Neuronal stem cell (in vitro differentiated cells): ENCODE data around the gene CNNM1. TPM values are rescaled to one million over a fixed set of nuclear protein-coding genes. Genes with fewer than 3 reads are reported as not detected.

ENCODE experiments used
- DNase-seq: peaks from one replicate; pipeline ENCODE4 v3.0.0-alpha.2; 2013; ENCODE audit warnings: low spot score
- H2AFZ ChIP-seq: one replicate; pipeline ENCODE4 v1.6.1; 2013; ENCODE audit warnings: mild to moderate bottlenecking, low read length, inconsistent platforms
- H2AK5ac ChIP-seq: 2 replicates; pipeline ENCODE4 v1.6.1; 2013; ENCODE audit warnings: low read depth, mild to moderate bottlenecking, inconsistent platforms, low read length, moderate library complexity, mixed read lengths
- H2BK120ac ChIP-seq: 2 replicates; pipeline ENCODE4 v1.6.1; 2013; ENCODE audit warnings: low read depth, mild to moderate bottlenecking, inconsistent platforms, low read length, moderate library complexity, mixed read lengths
- H2BK12ac ChIP-seq: one replicate; pipeline ENCODE4 v1.6.1; 2013; ENCODE audit warnings: low read length, inconsistent platforms
- H2BK15ac ChIP-seq: 2 replicates; pipeline ENCODE4 v1.6.1; 2013; ENCODE audit warnings: mild to moderate bottlenecking, low read length, inconsistent platforms, mixed read lengths
- H2BK5ac ChIP-seq: one replicate; pipeline ENCODE4 v1.6.1; 2013; ENCODE audit warnings: inconsistent platforms, mild to moderate bottlenecking, low read length, moderate library complexity
- H3K14ac ChIP-seq: one replicate; pipeline ENCODE4 v1.6.1; 2013; ENCODE audit warnings: low read length, inconsistent platforms
- H3K18ac ChIP-seq: 2 replicates; pipeline ENCODE4 v1.6.1; 2013; ENCODE audit warnings: low read length, inconsistent platforms
- H3K23ac ChIP-seq: 2 replicates; pipeline ENCODE4 v1.6.1; 2013; ENCODE audit warnings: low read depth, mild to moderate bottlenecking, mixed read lengths, low read length, inconsistent platforms; ENCODE audit not compliant: poor library complexity
- H3K27ac ChIP-seq: replicated peaks from 3 replicates; pipeline ENCODE4 v1.5.1; 2013; ENCODE audit warnings: low read length, inconsistent platforms
- H3K27me3 ChIP-seq, 3 experiments: 2 replicates each; pipeline ENCODE4 v1.6.1; 2013; ENCODE audit warnings: low read length in 3 of 3, mild to moderate bottlenecking in 2 of 3, inconsistent platforms in 1 of 3, low read depth in 1 of 3, mixed read lengths in 1 of 3, moderate library complexity in 1 of 3; ENCODE audit not compliant: control insufficient read depth in 3 of 3, insufficient read depth in 3 of 3
- H3K36me3 ChIP-seq, 2 donors: replicated peaks in 1 of 2; 2 replicates each; pipeline ENCODE4 v1.6.1; 2013; ENCODE audit warnings: low read length in 2 of 2; ENCODE audit not compliant: control insufficient read depth in 2 of 2, insufficient read depth in 2 of 2
- H3K4ac ChIP-seq: 2 replicates; pipeline ENCODE4 v1.6.1; 2013; ENCODE audit warnings: inconsistent platforms, mild to moderate bottlenecking, low read length, moderate library complexity
- H3K4me1 ChIP-seq, 2 donors: 1 replicate in 1 of 2; 2 replicates in 1 of 2; pipeline ENCODE4 v1.6.1; 2013; ENCODE audit warnings: low read length in 2 of 2, low read depth in 1 of 2; ENCODE audit not compliant: control insufficient read depth in 2 of 2, insufficient read depth in 1 of 2
- H3K4me2 ChIP-seq: one replicate; pipeline ENCODE4 v1.6.1; 2013; ENCODE audit warnings: mild to moderate bottlenecking, low read length, inconsistent platforms; ENCODE audit not compliant: insufficient read depth, poor library complexity, severe bottlenecking
- H3K4me3 ChIP-seq, 2 donors: 2 replicates each; pipeline ENCODE4 v1.5.1; 2013; ENCODE audit warnings: low read length in 2 of 2, mild to moderate bottlenecking in 2 of 2, inconsistent platforms in 1 of 2, moderate library complexity in 1 of 2
- H3K79me1 ChIP-seq: one replicate; pipeline ENCODE4 v1.6.1; 2013; ENCODE audit warnings: low read depth, mild to moderate bottlenecking, inconsistent platforms, low read length, moderate library complexity
- H3K9ac ChIP-seq: one replicate; pipeline ENCODE4 v1.6.1; 2013; ENCODE audit warnings: mild to moderate bottlenecking, low read depth, low read length, inconsistent platforms; ENCODE audit not compliant: poor library complexity
- H3K9me3 ChIP-seq, 2 donors: replicated peaks in 1 of 2; 2 replicates each; pipeline versions ENCODE3 to v1.6.1; 2013; ENCODE audit warnings: low read length in 2 of 2, mild to moderate bottlenecking in 2 of 2, inconsistent platforms in 1 of 2, low read depth in 1 of 2, mixed read lengths in 1 of 2, moderate library complexity in 1 of 2; ENCODE audit not compliant: control insufficient read depth in 2 of 2, insufficient read depth in 1 of 2
- H4K8ac ChIP-seq: one replicate; pipeline ENCODE4 v1.6.1; 2013; ENCODE audit warnings: low read depth, mild to moderate bottlenecking, inconsistent platforms, low read length, moderate library complexity
- H4K91ac ChIP-seq: one replicate; pipeline ENCODE4 v1.6.1; 2013; ENCODE audit warnings: low read length, low read depth, mild to moderate bottlenecking, inconsistent platforms; ENCODE audit not compliant: poor library complexity
- WGBS, 2 donors: extraction: QIAGEN DNeasy Blood & Tissue Kit; methylation state at CpG; one replicate each; pipeline ENCODE4 v1.1.7; 2013; ENCODE audit warnings: missing lambda C conversion rate in 2 of 2, mixed read lengths in 1 of 2; ENCODE audit not compliant: insufficient read length in 2 of 2, insufficient replicate concordance in 1 of 2; ENCODE audit errors: extremely low coverage in 2 of 2; 5-methylcytosine and 5-hydroxymethylcytosine counted together
- polyA plus RNA-seq, 2 experiments: library from polyadenylated mRNA; stranded (reverse); fragments of 200-250 nt; gene quantifications; one replicate each; pipeline ENCODE4 v1.2.3, GENCODE V29; 2013

CNNM1 gene
- polyA plus RNA-seq (2013, experiment 1 of 2), result 0.93 TPM
- 1.0 TPM for polyA plus RNA-seq (2013, experiment 2 of 2)

- H2BK15ac ChIP-seq, result peak within 1 kb of the TSS; percentile 84
- H3K9me3 ChIP-seq, result peaks cover 0 to 4% of the 10 kb centered on the region in 2 donors
- H3K9ac ChIP-seq, result peak within 1 kb of the TSS; percentile 83
- peak within 1 kb of the TSS; percentile 100 for H3K4me2 ChIP-seq
- H3K27me3 ChIP-seq, result peaks cover 13 to 49% (median 29%) of the 10 kb centered on the region in 3 experiments
- H3K4me1 ChIP-seq, result peaks cover 0 to 7% of the 10 kb centered on the region in 2 donors
- peak within 1 kb of the TSS; percentile 83 for H2BK5ac ChIP-seq
- no peak within 1 kb of the TSS for H4K91ac ChIP-seq
- peak within 1 kb of the TSS; percentile 71 for H3K14ac ChIP-seq
- no peak within 1 kb of the TSS for H3K27ac ChIP-seq
- peak within 1 kb of the TSS; percentile 96 for H2AFZ ChIP-seq
- no peak within 1 kb of the TSS for H2AK5ac ChIP-seq
- H3K36me3 ChIP-seq, result no peaks in the 10 kb centered on the region
- peak within 1 kb of the TSS; percentile 60 for H3K23ac ChIP-seq
- H2BK120ac ChIP-seq, result peak within 1 kb of the TSS; percentile 43
- H3K18ac ChIP-seq, result peak within 1 kb of the TSS; percentile 92
- H3K79me1 ChIP-seq, result peaks cover 3% of the 10 kb centered on the region
- peak within 1 kb of the TSS; percentile 89 for H3K4ac ChIP-seq
- no peak within 1 kb of the TSS for H4K8ac ChIP-seq
- peak within 1 kb of the TSS; percentile 92 for H2BK12ac ChIP-seq
- WGBS, 2 donors, result no CpG with 5 or more reads among the region's 24 CpGs
- DNase-seq, result peak; percentile 20
- H3K4me3 ChIP-seq, result peak within 1 kb of the TSS; percentile 26 to 79
Measured at GRCh38 chr10:99329304-99329553, at the start of gene CNNM1. Gene CNNM1, plus strand, starts transcription at chr10:99329356. Its CDS starts 32 bp downstream, at chr10:99329388.

DNA sequence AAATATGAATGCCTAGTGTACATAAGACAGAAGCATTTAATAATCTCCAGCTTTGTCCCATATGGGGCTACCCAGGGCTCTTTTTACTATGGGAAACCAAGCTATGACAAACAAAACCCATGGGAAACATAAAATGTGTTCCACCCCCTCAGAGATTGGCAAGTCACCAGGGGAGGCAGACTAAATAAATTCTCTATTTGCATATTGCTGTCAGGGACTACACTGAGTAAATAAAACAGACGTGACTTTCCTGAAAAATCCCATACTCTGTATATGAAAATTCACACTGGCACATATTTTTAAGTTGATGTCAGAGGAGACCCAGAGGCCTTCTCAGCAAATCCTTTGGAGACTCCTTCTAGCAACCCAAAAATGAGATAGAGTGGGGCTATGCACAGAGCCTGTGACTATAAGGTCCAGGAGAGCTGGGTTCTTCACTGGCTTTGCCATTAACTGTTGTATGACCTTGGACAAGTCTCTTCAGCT, 49.5 kb upstream of the CNNM1 start:
- no peak overlapping the region for H3K4me2 ChIP-seq
- H3K4ac ChIP-seq, result no peak overlapping the region
- no peaks in the 10 kb centered on the region for H3K36me3 ChIP-seq
- H3K27ac ChIP-seq, result no peak overlapping the region
- no peak overlapping the region for H4K91ac ChIP-seq
- H3K4me3 ChIP-seq, result no peak overlapping the region
- H2BK12ac ChIP-seq, result no peak overlapping the region
- H2BK5ac ChIP-seq, result no peak overlapping the region
- no peaks in the 10 kb centered on the region for H3K4me1 ChIP-seq
- no peaks in the 10 kb centered on the region for H3K27me3 ChIP-seq
- H2AFZ ChIP-seq, result no peak overlapping the region
- H3K9me3 ChIP-seq, result no peaks in the 10 kb centered on the region
- no peaks in the 10 kb centered on the region for H3K79me1 ChIP-seq
- DNase-seq, result no peak
- H3K9ac ChIP-seq, result no peak overlapping the region
- H2AK5ac ChIP-seq, result no peak overlapping the region
- no peak overlapping the region for H4K8ac ChIP-seq
- no CpG with 5 or more reads among the region's 1 CpG for WGBS, 2 donors
- H3K14ac ChIP-seq, result no peak overlapping the region
- no peak overlapping the region for H2BK120ac ChIP-seq
- no peak overlapping the region for H2BK15ac ChIP-seq
- H3K23ac ChIP-seq, result no peak overlapping the region
- H3K18ac ChIP-seq, result no peak overlapping the region

GRCh38 chr10:99280472-99280871, 48.7 kb upstream of the CNNM1 start:
- no peak overlapping the region for H3K23ac ChIP-seq
- H2BK5ac ChIP-seq, result no peak overlapping the region
- H3K4me2 ChIP-seq, result no peak overlapping the region
- no peak overlapping the region for H2AFZ ChIP-seq
- no peak overlapping the region for H2BK12ac ChIP-seq
- no peaks in the 10 kb centered on the region for H3K4me1 ChIP-seq
- no peak overlapping the region for H2AK5ac ChIP-seq
- no peak overlapping the region for H3K18ac ChIP-seq
- no peaks in the 10 kb centered on the region for H3K27me3 ChIP-seq
- H3K27ac ChIP-seq, result no peak overlapping the region
- H2BK15ac ChIP-seq, result no peak overlapping the region
- no peak for DNase-seq
- no peak overlapping the region for H3K4ac ChIP-seq
- H3K4me3 ChIP-seq, result no peak overlapping the region
- H2BK120ac ChIP-seq, result no peak overlapping the region
- H3K79me1 ChIP-seq, result no peaks in the 10 kb centered on the region
- H3K14ac ChIP-seq, result no peak overlapping the region
- no peaks in the 10 kb centered on the region for H3K9me3 ChIP-seq
- H3K9ac ChIP-seq, result no peak overlapping the region
- no peak overlapping the region for H4K8ac ChIP-seq
- H3K36me3 ChIP-seq, result no peaks in the 10 kb centered on the region
- no peak overlapping the region for H4K91ac ChIP-seq
- WGBS, 2 donors, result no CpG with 5 or more reads among the region's 2 CpGs

GRCh38 chr10:99285881-99286280, 43.3 kb upstream of the CNNM1 start:
- DNase-seq, result no peak
- Histone ChIP-seq H3K4me2 (no peak overlapping the region), H3K4me1 (no peaks in the 10 kb centered on the region), H3K9ac (no peak overlapping the region), H2BK5ac (no peak overlapping the region), H3K9me3 (no peaks in the 10 kb centered on the region), H2BK12ac (no peak overlapping the region), H3K79me1 (no peaks in the 10 kb centered on the region), H3K27ac (no peak overlapping the region), H4K91ac (no peak overlapping the region), H3K4ac (no peak overlapping the region), H3K23ac (no peak overlapping the region), H3K18ac (no peak overlapping the region), H3K27me3 (no peaks in the 10 kb centered on the region), H4K8ac (no peak overlapping the region), H3K14ac (no peak overlapping the region), H2AK5ac (no peak overlapping the region), H2BK120ac (no peak overlapping the region), H3K36me3 (no peaks in the 10 kb centered on the region), H2BK15ac (no peak overlapping the region), H3K4me3 (no peak overlapping the region), H2AFZ (no peak overlapping the region)
- WGBS, 2 donors, result no CpG with 5 or more reads among the region's 3 CpGs
